Nephron progenitor cell (in vitro differentiated cells): ENCODE measurements around the gene RIC1.

Experiments used
- DNase-seq: peaks from one replicate; pipeline ENCODE4 v3.0.0; 2021
- H3K27ac Mint-ChIP-seq: 2 replicates; pipeline ENCODE4 v1.8.0; 2021; ENCODE audit warnings: mild to moderate bottlenecking, moderate library complexity, mixed read lengths
- H3K27me3 Mint-ChIP-seq: 2 replicates; pipeline ENCODE4 v1.8.0; 2021; ENCODE audit warnings: mild to moderate bottlenecking, low read depth, mixed read lengths; ENCODE audit not compliant: poor library complexity
- H3K36me3 Mint-ChIP-seq: 2 replicates; pipeline ENCODE4 v1.8.0; 2021; ENCODE audit warnings: low read depth, mixed read lengths
- H3K4me1 Mint-ChIP-seq: 2 replicates; pipeline ENCODE4 v1.8.0; 2021; ENCODE audit warnings: mixed read lengths
- H3K4me3 Mint-ChIP-seq: 2 replicates; pipeline ENCODE4 v1.8.0; 2021; ENCODE audit warnings: mild to moderate bottlenecking, moderate library complexity, mixed read lengths
- H3K9me3 Mint-ChIP-seq: 2 replicates; pipeline ENCODE4 v1.8.0; 2021; ENCODE audit warnings: mild to moderate bottlenecking, moderate library complexity, mixed read lengths
- CTCF ChIP-seq: fragments of 200-600 bp; sonication (generic); IDR thresholded peaks from 2 replicates; pipeline ENCODE4 v1.5.0; 2021; ENCODE audit warnings: antibody characterized with exemption

RIC1 gene

DNA sequence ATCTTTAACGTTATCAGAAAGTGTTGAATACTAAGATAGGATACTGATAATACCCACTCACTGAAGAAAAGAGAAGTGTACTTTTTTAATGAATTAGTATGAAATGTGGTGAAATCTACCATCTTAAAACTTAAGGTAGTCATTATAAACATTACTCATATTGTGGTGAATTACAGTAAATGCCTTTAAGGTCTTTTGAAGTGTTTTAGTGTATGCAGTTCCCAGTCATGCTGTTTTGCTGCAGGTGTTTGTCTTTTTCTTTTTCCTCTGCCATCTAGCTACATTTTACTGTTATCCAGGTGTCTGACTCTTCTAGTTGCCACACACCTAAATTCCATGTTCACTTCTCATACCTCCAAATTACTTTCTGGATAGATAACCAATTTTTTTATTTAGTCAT lies 131.4 kb downstream of the RIC1 start:
- TF ChIP-seq CTCF, result no peak

GRCh38 chr9:5762421-5762820 lies 133.5 kb downstream of the RIC1 start:
- no peak for TF ChIP-seq CTCF
- H3K27me3 Mint-ChIP-seq, result no peaks in the 10 kb centered on the region
- DNase-seq, result no peak
- H3K36me3 Mint-ChIP-seq, result peaks cover 71% of the 10 kb centered on the region
- H3K4me1 Mint-ChIP-seq, result no peaks in the 10 kb centered on the region
- H3K27ac Mint-ChIP-seq, result no peak overlapping the region
- no peak overlapping the region for H3K4me3 Mint-ChIP-seq
- H3K9me3 Mint-ChIP-seq, result no peaks in the 10 kb centered on the region

More for the DNA sequence above, 131.4 kb downstream of the RIC1 start:
- Mint-ChIP-seq H3K27me3 (no peaks in the 10 kb centered on the region), H3K4me1 (no peaks in the 10 kb centered on the region), H3K4me3 (no peak overlapping the region), H3K27ac (peak overlapping the region; percentile 26), H3K36me3 (peaks cover 65% of the 10 kb centered on the region), H3K9me3 (no peaks in the 10 kb centered on the region)
- DNase-seq, result no peak

DNA sequence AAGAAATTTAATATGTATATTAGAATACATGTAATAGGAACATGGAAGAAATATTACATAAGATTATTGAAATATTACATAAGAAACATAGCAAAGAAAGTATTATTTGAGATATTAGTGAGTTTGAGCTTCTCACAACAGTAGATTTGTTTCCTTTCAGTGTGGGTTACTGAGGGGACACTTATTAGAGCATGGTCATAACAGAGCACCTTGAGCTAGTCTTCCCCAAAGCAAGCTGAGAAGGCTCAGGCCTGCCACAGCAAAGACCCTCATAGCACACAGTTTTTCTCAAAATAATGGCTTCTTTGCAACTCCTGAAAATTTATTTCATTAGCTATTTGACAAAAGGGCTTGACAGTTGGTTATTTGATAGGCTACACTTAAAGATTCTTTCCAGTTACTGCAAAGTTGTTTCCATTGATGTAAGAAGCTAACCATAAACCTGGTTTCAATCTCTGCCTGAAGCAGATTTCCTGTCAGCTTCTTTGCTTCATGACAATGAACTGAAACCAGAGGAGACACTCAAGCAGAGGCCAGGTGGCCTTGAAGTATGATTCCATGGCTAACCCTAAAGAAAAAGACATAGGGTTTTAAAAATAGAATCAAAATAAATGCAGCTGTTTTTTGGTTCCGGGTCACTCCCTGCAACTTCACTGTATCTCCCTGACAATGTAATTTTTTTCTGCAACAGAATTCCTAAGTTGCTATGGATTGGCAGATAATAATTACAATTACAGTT lies 135.4 kb downstream of the RIC1 start:
- Mint-ChIP-seq H3K27me3 (no peaks in the 10 kb centered on the region), H3K27ac (no peak overlapping the region), H3K36me3 (peaks cover 70% of the 10 kb centered on the region), H3K4me3 (no peak overlapping the region), H3K9me3 (no peaks in the 10 kb centered on the region), H3K4me1 (no peaks in the 10 kb centered on the region)
- DNase-seq, result no peak
- TF ChIP-seq CTCF, result no peak

- Mint-ChIP-seq H3K27me3 (no peaks in the 10 kb centered on the region), H3K27ac (peak overlapping the region; percentile 9), H3K36me3 (peaks cover 79% of the 10 kb centered on the region), H3K4me3 (no peak overlapping the region), H3K9me3 (no peaks in the 10 kb centered on the region), H3K4me1 (no peaks in the 10 kb centered on the region)
- DNase-seq, result no peak
- no peak for TF ChIP-seq CTCF
Observed at GRCh38 chr9:5767968-5768932, 139.3 kb downstream of the RIC1 start.

DNA sequence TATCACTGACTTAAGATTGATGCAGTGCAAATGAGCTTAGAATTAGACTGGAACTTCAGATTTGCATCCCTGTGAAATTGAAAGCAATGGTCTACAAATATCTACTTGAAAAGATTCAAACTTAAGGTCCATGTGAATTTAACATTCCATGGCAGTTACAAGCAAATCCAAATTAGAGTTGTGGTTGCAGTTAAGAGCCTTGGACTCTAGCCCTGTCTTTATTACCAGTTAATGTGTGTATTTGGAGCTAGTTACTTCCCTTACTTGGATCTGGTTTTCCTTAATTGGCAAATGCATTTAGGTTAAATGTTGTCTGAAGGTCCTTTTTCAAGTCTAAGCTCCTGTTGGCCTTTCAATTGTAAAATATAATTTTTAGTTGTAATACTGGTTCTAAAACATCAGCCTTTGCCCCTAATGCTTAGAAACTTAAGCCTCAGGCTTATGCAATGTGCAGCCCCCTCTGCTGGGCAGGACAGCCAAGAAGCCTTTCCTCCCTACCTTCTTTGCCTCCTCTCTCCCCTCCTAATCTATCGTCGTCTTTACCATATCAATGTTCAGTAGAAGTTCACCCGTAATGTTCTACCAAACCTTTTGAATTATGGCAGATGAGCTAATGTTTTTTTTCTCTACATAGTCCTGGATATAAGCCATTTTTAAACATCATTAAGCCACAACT lies 144.6 kb downstream of the RIC1 start:
- Mint-ChIP-seq H3K9me3 (peaks cover 17% of the 10 kb centered on the region), H3K27me3 (no peaks in the 10 kb centered on the region), H3K27ac (peak overlapping the region; percentile 84), H3K4me3 (no peak overlapping the region), H3K36me3 (peaks cover 82% of the 10 kb centered on the region), H3K4me1 (no peaks in the 10 kb centered on the region)
- no peak for DNase-seq
- no peak for TF ChIP-seq CTCF
